ENCODE measurements around the gene SNRPD3. TPM values are rescaled to one million over a fixed set of nuclear protein-coding genes. Genes with fewer than 3 reads are reported as not detected.

Gene SNRPD3
- total RNA-seq, 1 donor from 2014 or later = 147 TPM

DNA sequence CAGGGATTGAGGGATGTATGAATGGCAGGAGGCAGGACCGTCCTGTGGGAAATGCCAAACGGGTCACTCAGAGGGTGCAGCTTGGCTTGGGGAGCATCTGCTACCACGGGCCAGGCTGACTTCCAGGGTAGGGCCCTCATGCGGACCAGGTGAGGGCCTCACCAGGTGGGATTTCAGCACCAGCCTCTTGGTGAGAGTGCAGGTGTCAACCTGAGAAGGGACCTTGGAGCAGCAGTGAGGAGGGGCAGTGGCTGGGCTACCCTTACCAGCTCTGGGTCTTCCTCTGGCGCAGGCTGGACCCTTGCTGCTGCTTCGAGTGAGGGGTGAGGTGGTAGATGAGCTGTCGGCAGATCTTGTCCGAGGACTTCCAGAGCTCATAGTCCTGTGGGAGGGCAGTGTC is 32.1 kb downstream of the SNRPD3 start:
- no peak for DNase-seq (ENCODE audit: low read depth)
- no peak overlapping the region for H3K4me3 ChIP-seq (ENCODE audit: low read depth, low read length)
- no peaks in the 10 kb centered on the region for H3K27me3 ChIP-seq (ENCODE audit: control insufficient read depth, insufficient read depth, low read length)
- H3K36me3 ChIP-seq (ENCODE audit: control insufficient read depth, insufficient read depth, low read length) = peaks cover 4% of the 10 kb centered on the region
- TF ChIP-seq, protein P1, sequence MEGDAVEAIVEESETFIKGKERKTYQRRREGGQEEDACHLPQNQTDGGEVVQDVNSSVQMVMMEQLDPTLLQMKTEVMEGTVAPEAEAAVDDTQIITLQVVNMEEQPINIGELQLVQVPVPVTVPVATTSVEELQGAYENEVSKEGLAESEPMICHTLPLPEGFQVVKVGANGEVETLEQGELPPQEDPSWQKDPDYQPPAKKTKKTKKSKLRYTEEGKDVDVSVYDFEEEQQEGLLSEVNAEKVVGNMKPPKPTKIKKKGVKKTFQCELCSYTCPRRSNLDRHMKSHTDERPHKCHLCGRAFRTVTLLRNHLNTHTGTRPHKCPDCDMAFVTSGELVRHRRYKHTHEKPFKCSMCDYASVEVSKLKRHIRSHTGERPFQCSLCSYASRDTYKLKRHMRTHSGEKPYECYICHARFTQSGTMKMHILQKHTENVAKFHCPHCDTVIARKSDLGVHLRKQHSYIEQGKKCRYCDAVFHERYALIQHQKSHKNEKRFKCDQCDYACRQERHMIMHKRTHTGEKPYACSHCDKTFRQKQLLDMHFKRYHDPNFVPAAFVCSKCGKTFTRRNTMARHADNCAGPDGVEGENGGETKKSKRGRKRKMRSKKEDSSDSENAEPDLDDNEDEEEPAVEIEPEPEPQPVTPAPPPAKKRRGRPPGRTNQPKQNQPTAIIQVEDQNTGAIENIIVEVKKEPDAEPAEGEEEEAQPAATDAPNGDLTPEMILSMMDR (IDR thresholded peaks at IDR 0.05; ENCODE audit: insufficient read depth, low read length, severe bottlenecking) = no peak
- no peak for FAIRE-seq

DNA sequence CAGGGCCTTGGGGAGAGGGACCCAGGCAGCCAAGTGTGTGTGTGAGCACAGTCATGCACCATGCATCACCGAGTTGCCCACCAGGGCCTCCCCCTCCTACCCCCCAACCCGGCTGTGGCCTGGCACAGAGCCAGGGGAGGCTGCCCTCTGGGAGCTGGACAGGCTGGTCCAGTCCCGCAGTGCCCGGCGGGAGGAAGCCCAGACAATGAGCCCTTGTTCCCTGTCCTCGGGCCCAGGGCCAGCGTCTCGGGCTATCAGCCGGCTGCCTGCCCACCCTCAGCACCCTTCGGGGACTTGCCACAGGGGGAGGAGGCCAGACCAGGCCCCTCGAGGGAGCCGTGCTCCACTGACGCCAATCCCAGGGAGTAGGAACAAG is 32.6 kb downstream of the SNRPD3 start:
- H3K4me3 ChIP-seq (ENCODE audit: low read depth, low read length) = no peak overlapping the region
- no peak for FAIRE-seq
- DNase-seq (ENCODE audit: low read depth) = no peak
- H3K27me3 ChIP-seq (ENCODE audit: control insufficient read depth, insufficient read depth, low read length) = no peaks in the 10 kb centered on the region
- TF ChIP-seq, protein P1 (IDR thresholded peaks at IDR 0.05; ENCODE audit: insufficient read depth, low read length, severe bottlenecking) = no peak
- peaks cover 4% of the 10 kb centered on the region for H3K36me3 ChIP-seq (ENCODE audit: control insufficient read depth, insufficient read depth, low read length)

DNA sequence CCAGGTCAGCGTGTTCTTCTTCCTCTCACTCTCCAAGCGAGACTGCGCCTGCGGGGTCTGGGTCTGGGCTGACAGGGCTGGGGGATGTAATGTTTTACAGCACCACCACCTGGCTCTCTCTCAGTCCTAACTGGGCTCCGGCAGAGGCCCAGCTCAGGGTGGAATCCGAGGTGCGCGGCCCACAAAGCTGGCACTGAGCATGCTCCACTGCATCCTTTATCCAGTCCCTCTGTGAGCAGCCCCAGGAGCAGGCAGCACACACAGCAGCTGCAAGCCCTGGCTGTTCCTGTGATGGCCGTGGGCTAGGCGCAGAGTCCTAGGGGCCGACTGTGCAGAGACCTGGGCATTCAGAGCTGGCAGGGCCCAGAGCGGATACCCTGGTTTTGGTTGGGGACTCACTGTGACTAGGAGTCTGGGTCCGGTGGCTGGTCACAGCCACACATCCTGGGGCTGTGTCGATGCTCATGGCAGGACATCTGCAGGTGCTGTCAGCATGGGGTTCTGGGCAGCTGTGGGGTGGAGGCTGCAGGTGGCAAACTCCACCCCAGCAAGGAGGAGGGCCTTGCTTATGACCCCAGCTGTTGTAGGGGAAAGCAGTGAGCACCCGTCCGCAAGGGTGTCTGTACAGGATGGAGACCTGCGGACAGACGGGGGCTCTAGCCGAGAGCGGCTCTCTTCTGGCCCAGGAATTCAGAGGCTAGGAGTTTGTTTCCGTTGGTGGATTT is 33.1 kb downstream of the SNRPD3 start:
- Histone ChIP-seq H3K36me3 (ENCODE audit: control insufficient read depth, insufficient read depth, low read length) (peaks cover 4% of the 10 kb centered on the region), H3K4me3 (ENCODE audit: low read depth, low read length) (no peak overlapping the region), H3K27me3 (ENCODE audit: control insufficient read depth, insufficient read depth, low read length) (no peaks in the 10 kb centered on the region)
- DNase-seq (ENCODE audit: low read depth) (no peak), FAIRE-seq (no peak)
- TF ChIP-seq, protein P1 (IDR thresholded peaks at IDR 0.05; ENCODE audit: insufficient read depth, low read length, severe bottlenecking) = no peak

DNA sequence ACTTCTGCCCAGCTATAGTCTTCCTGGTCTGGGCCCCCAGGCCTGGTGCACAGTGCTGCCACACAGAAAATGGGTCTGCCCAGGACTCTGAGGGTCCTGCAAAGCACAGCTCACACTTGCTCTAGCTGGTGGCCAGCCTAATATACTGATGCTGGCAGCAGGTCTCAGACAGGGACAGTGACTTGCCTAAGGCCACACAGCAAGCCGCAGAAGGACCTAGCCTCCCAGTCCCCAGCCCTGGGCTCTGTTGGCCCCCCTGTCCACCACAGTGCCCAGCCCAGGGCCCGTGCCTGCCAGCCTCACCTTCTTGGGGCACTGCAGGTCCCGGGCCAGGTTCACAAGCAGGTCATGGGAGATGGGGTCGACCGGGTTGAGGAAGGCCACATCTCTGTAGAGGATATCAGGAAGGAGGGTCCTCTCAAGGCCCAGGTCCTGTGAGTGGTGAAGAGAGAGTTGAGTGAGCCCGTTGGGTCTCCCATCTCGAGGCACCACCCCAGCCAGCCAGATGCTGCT is 33.8 kb downstream of the SNRPD3 start:
- Histone ChIP-seq H3K36me3 (ENCODE audit: control insufficient read depth, insufficient read depth, low read length) (peaks cover 4% of the 10 kb centered on the region), H3K27me3 (ENCODE audit: control insufficient read depth, insufficient read depth, low read length) (no peaks in the 10 kb centered on the region), H3K4me3 (ENCODE audit: low read depth, low read length) (no peak overlapping the region)
- TF ChIP-seq, protein P1 (IDR thresholded peaks at IDR 0.05; ENCODE audit: insufficient read depth, low read length, severe bottlenecking) = no peak
- no peak for FAIRE-seq
- no peak for DNase-seq (ENCODE audit: low read depth)

DNA sequence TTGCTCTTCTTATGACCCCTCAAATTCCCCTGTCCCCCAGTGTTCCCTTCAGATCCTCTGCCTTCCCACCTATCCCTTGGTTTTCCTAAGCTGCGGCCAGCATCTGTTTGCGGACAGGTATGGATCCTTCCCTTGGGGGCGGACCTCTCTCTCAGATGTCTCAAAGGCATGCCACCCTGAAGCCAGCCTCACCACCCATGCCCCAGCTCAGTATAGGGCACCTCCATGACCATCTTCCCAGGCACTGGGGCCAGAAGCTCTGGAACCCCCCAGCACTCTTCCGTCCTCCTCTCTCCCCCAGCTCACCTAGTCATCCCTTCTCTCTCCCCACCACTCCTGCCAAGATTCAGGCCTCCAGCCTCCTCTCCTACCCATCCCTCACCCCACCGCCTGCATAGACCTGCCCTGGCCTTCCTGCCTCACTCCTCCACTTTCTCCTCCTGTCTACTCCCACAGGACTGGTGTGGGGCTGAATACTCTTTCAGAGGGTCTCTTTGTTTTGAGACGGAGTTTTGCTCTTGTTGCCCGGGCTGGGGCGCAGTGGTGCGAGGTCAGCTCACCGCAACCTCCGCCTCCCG is 34.9 kb downstream of the SNRPD3 start:
- TF ChIP-seq, protein P1 (IDR thresholded peaks at IDR 0.05; ENCODE audit: insufficient read depth, low read length, severe bottlenecking) = no peak
- DNase-seq (ENCODE audit: low read depth) = no peak
- no peak for FAIRE-seq
- Histone ChIP-seq H3K4me3 (ENCODE audit: low read depth, low read length) (no peak overlapping the region), H3K36me3 (ENCODE audit: control insufficient read depth, insufficient read depth, low read length) (peaks cover 4% of the 10 kb centered on the region), H3K27me3 (ENCODE audit: control insufficient read depth, insufficient read depth, low read length) (no peaks in the 10 kb centered on the region)
